ENCODE data around the gene TC2N. TPM values are rescaled to one million over a fixed set of nuclear protein-coding genes. Genes with fewer than 3 reads are reported as not detected.

TC2N gene
- total RNA-seq, 2 donors from 2014 or later = 37.2 to 75.8 TPM

- H3K27ac ChIP-seq = no peak overlapping the region
- 19% methylated on average over 4 of the region's 4 CpGs for WGBS
Measured at GRCh38 chr14:91755570-91756295, 111.6 kb downstream of the TC2N start.

GRCh38 chr14:91754819-91755218, 112.5 kb downstream of the TC2N start:
- TF ChIP-seq POLR2A (IDR thresholded peaks at IDR 0.05) (no peak), CTCF (IDR thresholded peaks at IDR 0.05) (no peak), POLR2AphosphoS5 (IDR thresholded peaks at IDR 0.05) (no peak)
- Histone ChIP-seq H3K36me3 (no peaks in the 10 kb centered on the region), H3K4me3 (no peak overlapping the region), H3K27me3 (replicated peaks; ENCODE audit: insufficient read depth) (no peaks in the 10 kb centered on the region), H3K27ac (no peak overlapping the region), H3K9me3 (no peaks in the 10 kb centered on the region), H3K4me1 (replicated peaks) (no peaks in the 10 kb centered on the region)
- DNase-seq (ENCODE audit: low spot score) = peak; percentile 8
- intact Hi-C loops (cut with DNase I) = no loop called here
- WGBS = 0% methylated on average over 1 of the region's 1 CpG

More at GRCh38 chr14:91755570-91756295, 111.6 kb downstream of the TC2N start:
- Histone ChIP-seq H3K27me3 (replicated peaks; ENCODE audit: insufficient read depth) (no peaks in the 10 kb centered on the region), H3K36me3 (no peaks in the 10 kb centered on the region), H3K4me3 (no peak overlapping the region), H3K9me3 (no peaks in the 10 kb centered on the region), H3K4me1 (replicated peaks) (no peaks in the 10 kb centered on the region)
- TF ChIP-seq POLR2AphosphoS5 (IDR thresholded peaks at IDR 0.05) (peak; percentile 67), CTCF (IDR thresholded peaks at IDR 0.05) (no peak), POLR2A (IDR thresholded peaks at IDR 0.05) (no peak)
- DNase-seq (ENCODE audit: low spot score) = peak; percentile 44
- intact Hi-C loops (cut with DNase I) = no loop called here

- 79% methylated on average over 1 of the region's 1 CpG for WGBS
- H3K4me1 ChIP-seq (replicated peaks) = no peaks in the 10 kb centered on the region
- no peak for TF ChIP-seq POLR2AphosphoS5 (IDR thresholded peaks at IDR 0.05)
- TF ChIP-seq CTCF (IDR thresholded peaks at IDR 0.05) = no peak
- no peak for TF ChIP-seq POLR2A (IDR thresholded peaks at IDR 0.05)
- DNase-seq (ENCODE audit: low spot score) = no peak
- H3K27me3 ChIP-seq (replicated peaks; ENCODE audit: insufficient read depth) = no peaks in the 10 kb centered on the region
- H3K27ac ChIP-seq = no peak overlapping the region
- no peaks in the 10 kb centered on the region for H3K36me3 ChIP-seq
- intact Hi-C loops (cut with DNase I) = no loop called here
- H3K4me3 ChIP-seq = no peak overlapping the region
- no peaks in the 10 kb centered on the region for H3K9me3 ChIP-seq
Measured at GRCh38 chr14:91754185-91754584, 113.2 kb downstream of the TC2N start.

GRCh38 chr14:91753501-91754128, 113.7 kb downstream of the TC2N start:
- DNase-seq (ENCODE audit: low spot score) = no peak
- Histone ChIP-seq H3K27me3 (replicated peaks; ENCODE audit: insufficient read depth) (no peaks in the 10 kb centered on the region), H3K27ac (no peak overlapping the region), H3K4me3 (no peak overlapping the region), H3K36me3 (no peaks in the 10 kb centered on the region), H3K4me1 (replicated peaks) (no peaks in the 10 kb centered on the region), H3K9me3 (no peaks in the 10 kb centered on the region)
- 69% methylated on average over 4 of the region's 4 CpGs for WGBS
- intact Hi-C loops (cut with DNase I) = no loop called here
- TF ChIP-seq POLR2A (IDR thresholded peaks at IDR 0.05) (no peak), CTCF (IDR thresholded peaks at IDR 0.05) (no peak), POLR2AphosphoS5 (IDR thresholded peaks at IDR 0.05) (no peak)

GRCh38 chr14:91752961-91753360, 114.4 kb downstream of the TC2N start:
- H3K4me1 ChIP-seq (replicated peaks) = no peaks in the 10 kb centered on the region
- 25% methylated on average over 1 of the region's 1 CpG for WGBS
- no peak overlapping the region for H3K27ac ChIP-seq
- DNase-seq (ENCODE audit: low spot score) = no peak
- intact Hi-C loops (cut with DNase I) = no loop called here
- H3K9me3 ChIP-seq = no peaks in the 10 kb centered on the region
- H3K27me3 ChIP-seq (replicated peaks; ENCODE audit: insufficient read depth) = no peaks in the 10 kb centered on the region
- no peaks in the 10 kb centered on the region for H3K36me3 ChIP-seq
- TF ChIP-seq POLR2A (IDR thresholded peaks at IDR 0.05) = no peak
- TF ChIP-seq CTCF (IDR thresholded peaks at IDR 0.05) = no peak
- no peak for TF ChIP-seq POLR2AphosphoS5 (IDR thresholded peaks at IDR 0.05)
- H3K4me3 ChIP-seq = no peak overlapping the region

Data from prostate gland (tissue), 2 donors.